ENCODE data around the gene ADK. TPM values are rescaled to one million over a fixed set of nuclear protein-coding genes. Genes with fewer than 3 reads are reported as not detected.
"Not testable (repeated sequence)": the region's sequence is repeated elsewhere in the genome, so short reads cannot be mapped to it uniquely, and the experiment has no call there.

ADK gene
- total RNA-seq, 3 donors from 2014 or later, result 13.8 to 24.0 (median 22.9) TPM

DNA sequence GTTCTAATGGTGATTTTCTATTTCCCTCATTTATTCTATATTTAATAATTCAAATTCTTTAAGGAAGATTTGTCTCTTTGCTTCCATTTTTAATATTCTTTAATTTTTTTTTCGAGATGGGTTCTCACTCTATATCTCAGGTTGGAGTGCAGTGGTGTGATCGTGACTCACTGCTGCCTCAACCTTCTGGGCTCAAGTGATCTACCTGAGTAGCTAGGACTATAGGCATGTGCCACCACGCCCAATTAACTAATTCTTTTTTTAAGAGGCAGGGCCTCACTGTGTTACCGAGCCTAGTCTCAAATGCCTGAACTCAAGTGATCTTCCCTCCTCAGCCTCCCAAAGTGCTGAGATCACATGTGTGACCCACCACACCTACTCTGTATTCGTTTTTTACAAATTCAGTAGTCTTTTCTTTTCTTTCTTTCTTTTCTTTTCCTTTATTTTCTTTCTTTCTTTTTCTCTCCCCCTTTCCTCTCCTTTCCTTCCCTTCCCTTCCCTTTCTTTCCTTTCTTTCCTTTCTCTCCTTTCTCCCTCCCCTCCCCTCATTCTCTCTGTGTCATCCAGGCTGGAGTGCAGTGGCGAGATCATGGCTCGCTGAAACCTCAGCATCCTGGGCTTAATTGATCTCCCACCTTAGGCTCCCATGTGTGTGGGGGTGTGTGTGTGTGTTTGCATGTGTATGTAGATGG lies 323.1 kb downstream of the ADK start:
- no peaks in the 10 kb centered on the region for H3K9me3 ChIP-seq
- no peaks in the 10 kb centered on the region for H3K36me3 ChIP-seq (ENCODE audit: low read depth)
- no peak overlapping the region for H3K4me3 ChIP-seq
- no peaks in the 10 kb centered on the region for H3K4me1 ChIP-seq (ENCODE audit: low read depth)
- no peak for DNase-seq
- TF ChIP-seq, protein P1, sequence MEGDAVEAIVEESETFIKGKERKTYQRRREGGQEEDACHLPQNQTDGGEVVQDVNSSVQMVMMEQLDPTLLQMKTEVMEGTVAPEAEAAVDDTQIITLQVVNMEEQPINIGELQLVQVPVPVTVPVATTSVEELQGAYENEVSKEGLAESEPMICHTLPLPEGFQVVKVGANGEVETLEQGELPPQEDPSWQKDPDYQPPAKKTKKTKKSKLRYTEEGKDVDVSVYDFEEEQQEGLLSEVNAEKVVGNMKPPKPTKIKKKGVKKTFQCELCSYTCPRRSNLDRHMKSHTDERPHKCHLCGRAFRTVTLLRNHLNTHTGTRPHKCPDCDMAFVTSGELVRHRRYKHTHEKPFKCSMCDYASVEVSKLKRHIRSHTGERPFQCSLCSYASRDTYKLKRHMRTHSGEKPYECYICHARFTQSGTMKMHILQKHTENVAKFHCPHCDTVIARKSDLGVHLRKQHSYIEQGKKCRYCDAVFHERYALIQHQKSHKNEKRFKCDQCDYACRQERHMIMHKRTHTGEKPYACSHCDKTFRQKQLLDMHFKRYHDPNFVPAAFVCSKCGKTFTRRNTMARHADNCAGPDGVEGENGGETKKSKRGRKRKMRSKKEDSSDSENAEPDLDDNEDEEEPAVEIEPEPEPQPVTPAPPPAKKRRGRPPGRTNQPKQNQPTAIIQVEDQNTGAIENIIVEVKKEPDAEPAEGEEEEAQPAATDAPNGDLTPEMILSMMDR (IDR thresholded peaks at IDR 0.05), result no peak
- intact Hi-C loops (cut with DNase I, micrococcal nuclease), result no loop called here
- ATAC-seq, result no peak

DNA sequence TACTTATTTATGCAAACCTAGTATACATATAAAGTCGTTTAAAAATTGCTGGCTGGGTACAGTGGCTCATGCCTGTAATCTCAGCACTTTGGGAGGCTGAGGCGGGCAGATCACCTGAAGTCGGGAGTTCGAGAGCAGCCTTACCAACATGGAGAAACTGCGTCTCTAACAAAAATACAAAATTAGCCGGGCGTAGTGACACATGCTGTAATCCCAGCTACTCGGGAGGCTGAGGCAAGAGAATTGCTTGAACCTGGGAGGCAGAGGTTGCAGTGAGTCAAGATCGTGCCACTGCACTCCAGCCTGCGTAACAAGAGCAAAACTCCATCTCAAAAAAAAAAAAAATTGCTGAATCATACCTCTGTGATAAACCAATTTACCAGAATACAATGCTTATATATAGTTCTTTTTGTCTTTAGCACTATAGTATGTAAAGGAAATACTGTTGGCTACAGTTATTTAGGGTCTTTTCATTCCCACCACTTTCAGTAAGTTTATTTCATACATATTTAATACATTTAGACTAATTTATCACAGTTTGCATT lies 325.2 kb downstream of the ADK start:
- H3K4me3 ChIP-seq; H3K4me1 ChIP-seq (ENCODE audit: low read depth); H3K36me3 ChIP-seq (ENCODE audit: low read depth); H3K9me3 ChIP-seq; ATAC-seq; DNase-seq; intact Hi-C loops (cut with DNase I, micrococcal nuclease): not testable (repeated sequence)

DNA sequence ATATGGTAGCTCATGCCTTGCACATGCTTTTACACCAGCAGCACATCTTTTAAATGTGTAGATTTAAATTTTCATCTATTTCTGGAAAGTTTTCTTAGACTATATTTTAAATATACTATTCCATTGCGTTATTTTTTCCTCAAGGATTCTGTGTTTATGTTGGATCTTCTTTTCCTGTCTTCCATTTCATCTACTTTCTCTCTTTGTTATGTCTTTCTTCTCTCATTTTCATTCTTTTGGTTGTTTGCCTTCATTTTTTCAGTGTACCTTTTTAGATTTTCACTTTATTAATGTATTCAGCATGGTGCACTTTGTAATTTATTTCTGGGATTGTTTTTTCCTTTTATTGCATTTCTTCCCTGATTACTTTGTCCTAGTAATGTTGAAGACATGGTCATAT lies 329.8 kb downstream of the ADK start:
- Histone ChIP-seq H3K4me1 (ENCODE audit: low read depth) (no peaks in the 10 kb centered on the region), H3K4me3 (no peak overlapping the region), H3K9me3 (no peaks in the 10 kb centered on the region), H3K36me3 (ENCODE audit: low read depth) (no peaks in the 10 kb centered on the region)
- DNase-seq, result no peak
- intact Hi-C loops (cut with DNase I, micrococcal nuclease), result no loop called here
- TF ChIP-seq, protein P1 (IDR thresholded peaks at IDR 0.05), result no peak
- ATAC-seq, result no peak

DNA sequence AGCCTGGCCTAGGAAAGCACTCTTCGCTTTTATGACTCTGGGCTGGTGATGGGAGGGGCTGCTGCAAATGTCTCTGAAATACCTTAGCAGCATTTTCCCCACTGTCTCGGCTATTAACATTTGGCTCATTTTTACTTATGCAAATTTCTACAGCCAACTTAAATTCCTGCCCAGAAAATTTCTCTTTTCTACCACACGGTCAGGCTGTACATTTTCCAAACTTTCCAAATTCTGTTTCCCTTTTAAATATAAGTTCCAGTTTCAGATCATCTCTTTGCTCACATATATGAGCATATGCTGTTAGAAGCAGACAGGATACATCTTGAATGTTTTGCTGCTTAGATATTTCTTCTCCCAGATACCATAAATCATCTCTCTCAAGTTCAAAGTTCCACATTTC lies 332.3 kb downstream of the ADK start:
- Histone ChIP-seq H3K4me1 (ENCODE audit: low read depth) (no peaks in the 10 kb centered on the region), H3K36me3 (ENCODE audit: low read depth) (no peaks in the 10 kb centered on the region), H3K4me3 (no peak overlapping the region), H3K9me3 (no peaks in the 10 kb centered on the region)
- TF ChIP-seq, protein P1 (IDR thresholded peaks at IDR 0.05), result no peak
- ATAC-seq, result no peak
- intact Hi-C loops (cut with DNase I, micrococcal nuclease), result no loop called here
- DNase-seq, result no peak

DNA sequence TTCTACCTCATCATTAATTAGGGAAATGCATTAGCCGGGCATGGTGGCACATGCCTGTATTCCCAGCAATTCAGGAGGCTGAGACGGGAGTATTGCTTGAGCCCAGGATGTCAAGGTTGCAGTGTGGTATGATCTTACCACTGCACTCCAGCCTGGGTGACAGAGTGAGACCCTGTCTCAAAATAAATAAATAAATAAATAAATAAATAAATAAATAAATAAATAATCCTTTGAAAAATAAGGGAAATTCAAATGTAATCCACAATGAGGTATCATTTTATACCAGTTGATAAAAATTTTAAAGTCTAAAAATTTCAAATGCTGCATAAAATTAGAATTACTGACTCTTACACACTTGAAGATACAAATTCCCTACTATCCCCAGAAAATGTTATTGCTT lies 334.3 kb downstream of the ADK start:
- Histone ChIP-seq H3K4me1 (ENCODE audit: low read depth) (no peaks in the 10 kb centered on the region), H3K9me3 (no peaks in the 10 kb centered on the region), H3K4me3 (no peak overlapping the region), H3K36me3 (ENCODE audit: low read depth) (no peaks in the 10 kb centered on the region)
- TF ChIP-seq, protein P1 (IDR thresholded peaks at IDR 0.05), result no peak
- DNase-seq (no peak), ATAC-seq (no peak)
- intact Hi-C loops (cut with DNase I, micrococcal nuclease), result no loop called here

DNA sequence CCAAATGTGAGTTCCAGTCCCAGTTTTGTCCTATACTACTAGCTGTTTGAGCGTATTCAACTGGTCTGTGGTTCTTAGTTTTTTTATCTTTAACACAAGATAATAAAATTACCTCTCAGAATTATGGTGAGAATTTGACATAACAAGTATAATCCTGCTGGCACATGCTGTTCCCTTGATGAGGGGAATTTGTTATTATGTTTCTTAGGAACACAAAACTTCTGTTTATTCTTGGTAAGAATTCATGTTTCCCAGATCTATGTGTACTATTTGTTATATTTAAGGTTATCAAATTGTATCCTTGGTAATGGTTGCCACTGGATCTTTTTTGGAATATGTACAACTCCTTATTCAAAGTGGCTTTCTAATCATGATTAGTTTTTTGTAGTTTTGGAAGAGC lies 335.6 kb downstream of the ADK start:
- intact Hi-C loops (cut with DNase I, micrococcal nuclease), result no loop called here
- no peak overlapping the region for H3K4me3 ChIP-seq
- TF ChIP-seq, protein P1 (IDR thresholded peaks at IDR 0.05), result no peak
- no peak for DNase-seq
- ATAC-seq, result no peak
- H3K4me1 ChIP-seq (ENCODE audit: low read depth), result no peaks in the 10 kb centered on the region
- no peaks in the 10 kb centered on the region for H3K9me3 ChIP-seq
- H3K36me3 ChIP-seq (ENCODE audit: low read depth), result no peaks in the 10 kb centered on the region
